IMR-90 (cell line): ENCODE measurements around the gene ADGRG1. TPM values are rescaled to one million over a fixed set of nuclear protein-coding genes. Genes with fewer than 3 reads are reported as not detected.

Experiments used
- ATAC-seq: fragments of 200-7000 bp; cut with Tn5 transposase; 2 replicates; pipeline ENCODE4 v1.9.1; 2020; ENCODE audit warnings: low read depth, mild to moderate bottlenecking, moderate library complexity
- BruUV-seq: library from RNA; stranded (reverse); fragments of 400-500 nt; replicated peaks from 2 replicates; lab custom pipeline; 2021; lab: Mats Ljungman, UMichigan
- CTCF ChIA-PET: fragments of 300-600 bp; formaldehyde crosslinking; extraction: SDS; loops from one replicate; lab custom pipeline; 2021; ENCODE audit warnings: antibody characterized with exemption; lab: Yijun Ruan, JAX
- POLR2A ChIA-PET: fragments of 300-600 bp; sonication (Branson Sonifier 250); formaldehyde crosslinking; loops from one replicate; lab custom pipeline; 2022; ENCODE audit warnings: antibody characterized with exemption; ENCODE audit not compliant: unreplicated experiment; lab: Charles Lee
- DNase-seq: peaks from one replicate; pipeline ENCODE4 v3.0.0; 2013
- H2AFZ ChIP-seq: replicated peaks from 2 replicates; pipeline ENCODE3; 2013; ENCODE audit warnings: low read length, mild to moderate bottlenecking; ENCODE audit not compliant: poor library complexity
- H2AK5ac ChIP-seq: 2 replicates; pipeline ENCODE4 v1.6.1; 2013; ENCODE audit warnings: low read depth, low read length, inconsistent platforms
- H2AK9ac ChIP-seq: replicated peaks from 2 replicates; pipeline ENCODE3; 2013; ENCODE audit warnings: mild to moderate bottlenecking, low read depth, low read length, moderate library complexity; ENCODE audit not compliant: poor library complexity
- H2BK120ac ChIP-seq: 2 replicates; pipeline ENCODE4 v1.6.1; 2013; ENCODE audit warnings: low read depth, low read length, inconsistent platforms
- H2BK15ac ChIP-seq: 3 replicates; pipeline ENCODE4 v1.6.1; 2013; ENCODE audit warnings: low read depth, low read length, inconsistent platforms
- H2BK20ac ChIP-seq: 2 replicates; pipeline ENCODE4 v1.6.1; 2013; ENCODE audit warnings: low read depth, mild to moderate bottlenecking, inconsistent platforms, low read length, moderate library complexity
- H2BK5ac ChIP-seq: 2 replicates; pipeline ENCODE4 v1.6.1; 2013; ENCODE audit warnings: mild to moderate bottlenecking, low read depth, low read length, inconsistent platforms; ENCODE audit not compliant: poor library complexity, severe bottlenecking
- H3K14ac ChIP-seq: replicated peaks from 2 replicates; pipeline ENCODE4 v1.6.1; 2013; ENCODE audit warnings: low read depth, low read length, inconsistent platforms
- H3K18ac ChIP-seq: 2 replicates; pipeline ENCODE4 v1.6.1; 2013; ENCODE audit warnings: low read depth, low read length, control low read depth
- H3K23ac ChIP-seq: 2 replicates; pipeline ENCODE4 v1.6.1; 2013; ENCODE audit warnings: low read depth, low read length, inconsistent platforms
- H3K27ac ChIP-seq: 2 replicates; pipeline ENCODE4 v1.5.1; 2013; ENCODE audit warnings: mild to moderate bottlenecking, control low read depth, low read length; ENCODE audit not compliant: insufficient read depth
- H3K27me3 ChIP-seq: 2 replicates; pipeline ENCODE4 v1.6.1; 2013; ENCODE audit warnings: low read length; ENCODE audit not compliant: control insufficient read depth, insufficient read depth
- H3K36me3 ChIP-seq: 2 replicates; pipeline ENCODE4 v1.6.1; 2013; ENCODE audit warnings: low read length, mixed read lengths; ENCODE audit not compliant: control insufficient read depth, insufficient read depth
- H3K4ac ChIP-seq: 2 replicates; pipeline ENCODE4 v1.6.1; 2013; ENCODE audit warnings: low read depth, low read length, inconsistent platforms
- H3K4me1 ChIP-seq: 2 replicates; pipeline ENCODE4 v1.6.1; 2013; ENCODE audit warnings: low read length, mixed read lengths; ENCODE audit not compliant: control insufficient read depth, insufficient read depth
- H3K4me2 ChIP-seq: 2 replicates; pipeline ENCODE4 v1.6.1; 2013; ENCODE audit warnings: low read depth, mild to moderate bottlenecking, control low read depth, low read length, moderate library complexity
- H3K4me3 ChIP-seq: 2 replicates; pipeline ENCODE4 v1.5.1; 2013; ENCODE audit warnings: low read depth, mild to moderate bottlenecking, control low read depth, low read length, moderate library complexity; ENCODE audit not compliant: insufficient read depth
- H3K56ac ChIP-seq: 2 replicates; pipeline ENCODE4 v1.6.1; 2013; ENCODE audit warnings: low read length, inconsistent platforms; ENCODE audit not compliant: insufficient read depth; ENCODE audit errors: extremely low read depth
- H3K79me1 ChIP-seq, 2 experiments: 2 replicates each; pipeline ENCODE4 v1.6.1; 2013; ENCODE audit warnings: low read length in 2 of 2, inconsistent platforms in 1 of 2, low read depth in 1 of 2
- H3K9ac ChIP-seq: 2 replicates; pipeline ENCODE4 v1.6.1; 2013; ENCODE audit warnings: low read depth, low read length, control low read depth
- H3K9me1 ChIP-seq: 2 replicates; pipeline ENCODE4 v1.6.1; 2013; ENCODE audit warnings: low read length, inconsistent platforms; ENCODE audit not compliant: insufficient read depth
- H3K9me3 ChIP-seq: 2 replicates; pipeline ENCODE4 v1.6.1; 2013; ENCODE audit warnings: low read length; ENCODE audit not compliant: control insufficient read depth, insufficient read depth
- H4K20me1 ChIP-seq: 2 replicates; pipeline ENCODE4 v1.6.1; 2013; ENCODE audit warnings: low read length, inconsistent platforms; ENCODE audit not compliant: insufficient read depth
- H4K5ac ChIP-seq: 2 replicates; pipeline ENCODE4 v1.6.1; 2013; ENCODE audit warnings: mild to moderate bottlenecking, low read depth, low read length, control low read depth
- H4K8ac ChIP-seq, 2 experiments: 2 replicates each; pipeline ENCODE4 v1.6.1; 2013; ENCODE audit warnings: low read depth in 2 of 2, low read length in 2 of 2, control low read depth in 1 of 2, inconsistent platforms in 1 of 2
- H4K91ac ChIP-seq: 2 replicates; pipeline ENCODE4 v1.6.1; 2013; ENCODE audit warnings: low read depth, low read length, inconsistent platforms; ENCODE audit not compliant: insufficient read depth
- MAFK ChIP-seq: IDR thresholded peaks from 2 replicates; pipeline ENCODE4 v1.6.1; 2012; ENCODE audit warnings: low read depth, low read length, improper control_type of control experiment
- WGBS, 2 experiments: methylation state at CpG; one replicate each; pipeline versions ENCODE4 v1.1.5 to v1.1.7; 2013; ENCODE audit warnings: missing lambda C conversion rate in 2 of 2; ENCODE audit not compliant: insufficient read length in 1 of 2; ENCODE audit errors: extremely low coverage in 2 of 2; 5-methylcytosine and 5-hydroxymethylcytosine counted together
- dilution Hi-C: fragments of 300-500 bp; cut with HindIII; formaldehyde crosslinking; loops from one replicate; pipeline ENCODE4 v1.14.3; 2018; ENCODE audit warnings: low sequenced_read_pairs; ENCODE audit not compliant: unreplicated experiment
- in situ Hi-C: fragments of 300-500 bp; cut with MboI; formaldehyde crosslinking; loops from 3 replicates; pipeline ENCODE4 v1.14.3; 2019; ENCODE audit warnings: low sequenced_read_pairs, inconsistent platforms, mixed read lengths
- intact Hi-C: fragments of 100-400 bp; cut with micrococcal nuclease; formaldehyde crosslinking; loops from 2 replicates; pipeline ENCODE4 v1.10.0; 2022
- polyA plus RNA-seq, 3 experiments: library from polyadenylated mRNA; depleted of rRNA; stranded (reverse); fragments of >200 nt; gene quantifications; 2 replicates each; pipeline ENCODE4 v1.2.3, GENCODE V29; 2012; ENCODE audit warnings: low replicate concordance in 1 of 3
- total RNA-seq: library from RNA; depleted of rRNA; stranded (reverse); fragments of >200 nt; gene quantifications from 2 replicates; pipeline ENCODE4 v1.2.3, GENCODE V29; 2012
- TF ChIP-seq, protein P1 (sequence below): conservative IDR thresholded peaks from 2 replicates; pipeline ENCODE4 v1.5.1; 2012; ENCODE audit warnings: mild to moderate bottlenecking, low read depth, low read length, improper control_type of control experiment

Gene ADGRG1
- total and polyA plus RNA-seq, 2 of the 4 experiments (the other 2 are of a cell fraction), result 0.90 to 8.4 TPM

DNA sequence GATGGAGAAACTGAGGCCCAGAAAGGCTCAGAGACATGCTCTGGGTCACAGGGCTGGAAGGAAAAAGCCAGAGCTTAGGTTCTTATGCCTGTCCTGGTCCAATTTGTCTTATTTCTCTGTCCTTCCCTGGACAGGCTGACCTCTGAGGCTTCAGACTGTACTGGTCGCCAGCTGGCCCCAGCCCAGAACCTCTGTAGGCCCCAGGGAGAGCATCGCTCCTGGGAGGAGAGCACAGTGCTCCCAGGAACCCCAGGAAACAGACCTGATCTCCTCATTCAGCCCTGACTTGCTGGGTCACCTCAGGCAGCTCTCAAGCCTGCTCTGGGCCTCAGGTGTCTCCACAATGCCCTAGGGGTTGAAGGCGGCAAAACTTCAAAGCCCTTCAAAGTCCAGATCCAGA is 71.1 kb downstream of the ADGRG1 start:
- Histone ChIP-seq H2AFZ (no peak overlapping the region), H4K5ac (no peak overlapping the region), H2AK9ac (no peak overlapping the region), H2BK20ac (no peak overlapping the region), H2BK5ac (no peak overlapping the region), H3K4me3 (no peak overlapping the region), H4K20me1 (no peaks in the 10 kb centered on the region), H3K56ac (no peak overlapping the region), H3K4ac (no peak overlapping the region), H3K4me1 (no peaks in the 10 kb centered on the region), H3K79me1 (no peaks in the 10 kb centered on the region), H2BK120ac (no peak overlapping the region), H3K14ac (no peak overlapping the region), H3K9ac (no peak overlapping the region), H4K8ac (no peak overlapping the region), H3K36me3 (no peaks in the 10 kb centered on the region), H3K27me3 (peaks cover 54% of the 10 kb centered on the region), H3K9me1 (no peaks in the 10 kb centered on the region), H3K18ac (no peak overlapping the region), H3K23ac (no peak overlapping the region), H3K9me3 (no peaks in the 10 kb centered on the region), H3K27ac (no peak overlapping the region), H4K91ac (no peak overlapping the region), H3K4me2 (no peak overlapping the region), H2AK5ac (no peak overlapping the region), H2BK15ac (no peak overlapping the region)
- intact Hi-C loops (no loop called here), dilution Hi-C loops (no loop called here), in situ Hi-C loops (no loop called here)
- BruUV-seq, result no TSS peak
- ChIA-PET POLR2A (no interaction called here), CTCF (interaction anchor here (0.6 kb wide), 1 partner anchor 13 kb away, joined by 3 read pairs; no protein-coding TSS in a partner anchor)
- TF ChIP-seq, protein P1, sequence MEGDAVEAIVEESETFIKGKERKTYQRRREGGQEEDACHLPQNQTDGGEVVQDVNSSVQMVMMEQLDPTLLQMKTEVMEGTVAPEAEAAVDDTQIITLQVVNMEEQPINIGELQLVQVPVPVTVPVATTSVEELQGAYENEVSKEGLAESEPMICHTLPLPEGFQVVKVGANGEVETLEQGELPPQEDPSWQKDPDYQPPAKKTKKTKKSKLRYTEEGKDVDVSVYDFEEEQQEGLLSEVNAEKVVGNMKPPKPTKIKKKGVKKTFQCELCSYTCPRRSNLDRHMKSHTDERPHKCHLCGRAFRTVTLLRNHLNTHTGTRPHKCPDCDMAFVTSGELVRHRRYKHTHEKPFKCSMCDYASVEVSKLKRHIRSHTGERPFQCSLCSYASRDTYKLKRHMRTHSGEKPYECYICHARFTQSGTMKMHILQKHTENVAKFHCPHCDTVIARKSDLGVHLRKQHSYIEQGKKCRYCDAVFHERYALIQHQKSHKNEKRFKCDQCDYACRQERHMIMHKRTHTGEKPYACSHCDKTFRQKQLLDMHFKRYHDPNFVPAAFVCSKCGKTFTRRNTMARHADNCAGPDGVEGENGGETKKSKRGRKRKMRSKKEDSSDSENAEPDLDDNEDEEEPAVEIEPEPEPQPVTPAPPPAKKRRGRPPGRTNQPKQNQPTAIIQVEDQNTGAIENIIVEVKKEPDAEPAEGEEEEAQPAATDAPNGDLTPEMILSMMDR, result no peak
- TF ChIP-seq MAFK, result no peak
- no CpG with 5 or more reads among the region's 3 CpGs for WGBS, 2 experiments
- no peak for DNase-seq
- ATAC-seq, result no peak
